ENCODE data around the gene KCNA5. TPM values are rescaled to one million over a fixed set of nuclear protein-coding genes. Genes with fewer than 3 reads are reported as not detected.

KCNA5 gene
- total RNA-seq, 4 donors from 2014 or later, result 0.84 to 3.7 (median 1.5) TPM

- H3K27me3 ChIP-seq, result peaks cover 0 to 21% of the 10 kb centered on the region in 2 donors
- no peak for DNase-seq (ENCODE audit: low spot score in 2 of 2)
- H3K9me3 ChIP-seq, result no peaks in the 10 kb centered on the region
- 62 to 73% methylated on average over 5 of the region's 5 CpGs for WGBS, 2 donors
- no peak overlapping the region for H3K27ac ChIP-seq
- TF ChIP-seq POLR2A (IDR thresholded peaks at IDR 0.05), result no peak
- no peak for TF ChIP-seq EP300 (IDR thresholded peaks at IDR 0.05)
- TF ChIP-seq CTCF (IDR thresholded peaks at IDR 0.05), result no peak
- H3K4me3 ChIP-seq, result no peak overlapping the region
- peaks cover 0 to 8% (median 0%) of the 10 kb centered on the region in 4 donors for H3K4me1 ChIP-seq
- H3K36me3 ChIP-seq, result no peaks in the 10 kb centered on the region
Observed at GRCh38 chr12:5040368-5040767, 3.3 kb upstream of the KCNA5 start.

- 55 to 63% methylated on average over 62 to 71 of the region's 71 CpGs for WGBS, 2 donors
- Histone ChIP-seq H3K9me3 (no peaks in the 10 kb centered on the region), H3K27me3 (peaks cover 0 to 21% of the 10 kb centered on the region in 2 donors), H3K4me3 (peak overlapping the region in 2 of 4 donors; percentile 9 to 33), H3K27ac (no peak overlapping the region), H3K4me1 (peaks cover 0 to 8% (median 0%) of the 10 kb centered on the region in 4 donors), H3K36me3 (no peaks in the 10 kb centered on the region)
- DNase-seq (ENCODE audit: low spot score in 2 of 2), result no peak
- TF ChIP-seq EP300 (IDR thresholded peaks at IDR 0.05) (no peak), CTCF (IDR thresholded peaks at IDR 0.05) (no peak)
Observed at GRCh38 chr12:5044420-5045295, 979 bp downstream of the KCNA5 start.

DNA sequence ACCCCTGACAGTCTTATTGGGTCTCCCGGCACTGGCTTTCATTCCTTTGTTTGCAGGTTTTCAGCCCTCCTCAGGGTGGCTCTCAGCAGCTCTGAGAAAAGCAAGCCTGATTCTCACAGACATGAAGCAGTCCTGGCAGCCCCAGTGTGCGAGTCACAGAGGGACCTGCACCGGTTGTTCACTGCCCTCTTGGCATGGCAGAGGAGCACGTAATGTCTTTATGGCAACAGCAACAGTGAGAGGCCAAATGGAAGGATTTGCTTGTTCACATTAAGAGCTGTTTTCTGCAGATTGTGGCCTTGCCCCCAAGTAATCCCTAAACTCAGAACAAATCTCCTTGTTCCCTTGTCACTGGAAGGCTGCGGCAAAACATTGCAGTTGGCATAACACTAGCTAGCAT is 3.4 kb downstream of the KCNA5 start:
- WGBS, 2 donors, result 33 to 62% methylated on average over 5 of the region's 5 CpGs
- no peak for TF ChIP-seq CTCF (IDR thresholded peaks at IDR 0.05)
- TF ChIP-seq POLR2A (IDR thresholded peaks at IDR 0.05), result no peak
- TF ChIP-seq EP300 (IDR thresholded peaks at IDR 0.05), result no peak
- H3K4me3 ChIP-seq, result no peak overlapping the region
- no peak overlapping the region for H3K27ac ChIP-seq
- DNase-seq (ENCODE audit: low spot score in 2 of 2), result no peak
- peaks cover 0 to 8% (median 0%) of the 10 kb centered on the region in 4 donors for H3K4me1 ChIP-seq
- H3K9me3 ChIP-seq, result no peaks in the 10 kb centered on the region
- no peaks in the 10 kb centered on the region for H3K36me3 ChIP-seq
- H3K27me3 ChIP-seq, result peaks cover 0 to 21% of the 10 kb centered on the region in 2 donors

DNA sequence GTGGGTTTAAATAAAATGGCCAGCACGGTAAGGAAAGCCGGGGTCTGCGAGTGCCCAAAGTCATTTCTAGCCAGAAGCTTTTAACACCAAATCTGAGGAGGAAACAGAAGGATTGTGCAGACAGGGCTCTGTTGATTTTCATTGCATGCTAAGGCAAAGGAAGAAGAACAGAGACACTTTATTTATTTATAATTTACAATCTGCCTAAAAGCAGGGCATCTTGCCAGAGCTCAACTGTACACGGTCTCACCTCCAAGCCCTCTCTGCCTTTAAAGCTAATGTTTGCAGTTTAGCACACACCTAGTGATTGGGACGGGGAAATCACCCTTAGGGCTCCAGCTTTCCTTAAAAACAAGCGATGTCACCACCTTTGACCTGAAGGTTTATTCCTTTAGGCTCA is 4.0 kb downstream of the KCNA5 start:
- H3K4me3 ChIP-seq, result no peak overlapping the region
- H3K4me1 ChIP-seq, result peaks cover 0 to 8% (median 0%) of the 10 kb centered on the region in 4 donors
- 35 to 44% methylated on average over 6 of the region's 6 CpGs for WGBS, 2 donors
- no peak overlapping the region for H3K27ac ChIP-seq
- no peak for DNase-seq (ENCODE audit: low spot score in 2 of 2)
- H3K9me3 ChIP-seq, result no peaks in the 10 kb centered on the region
- H3K27me3 ChIP-seq, result peaks cover 0 to 20% of the 10 kb centered on the region in 2 donors
- no peaks in the 10 kb centered on the region for H3K36me3 ChIP-seq
- no peak for TF ChIP-seq CTCF (IDR thresholded peaks at IDR 0.05)
- no peak for TF ChIP-seq EP300 (IDR thresholded peaks at IDR 0.05)
- TF ChIP-seq POLR2A (IDR thresholded peaks at IDR 0.05), result no peak

DNA sequence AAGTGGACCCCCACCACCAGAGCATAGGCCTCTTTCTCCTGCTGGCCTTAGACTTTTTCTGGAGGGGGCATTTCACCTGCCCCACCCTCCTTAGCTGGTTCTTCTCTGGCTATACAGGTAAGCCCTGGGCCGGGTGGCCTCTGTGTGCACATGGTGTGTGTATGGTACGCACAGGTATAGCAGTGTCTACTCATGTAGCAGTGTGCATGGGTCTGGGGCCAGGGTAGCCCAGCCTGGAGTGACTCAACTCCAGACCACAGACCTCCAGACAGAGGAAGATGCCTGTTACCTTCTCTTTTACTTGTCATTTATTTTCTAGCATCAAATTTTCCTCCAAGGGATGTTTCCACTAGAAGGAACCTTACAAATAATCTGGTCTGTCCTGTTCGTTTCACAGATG is 6.9 kb downstream of the KCNA5 start:
- DNase-seq (ENCODE audit: low spot score in 2 of 2), result no peak
- Histone ChIP-seq H3K4me1 (no peaks in the 10 kb centered on the region), H3K27ac (no peak overlapping the region), H3K36me3 (no peaks in the 10 kb centered on the region), H3K9me3 (no peaks in the 10 kb centered on the region), H3K27me3 (no peaks in the 10 kb centered on the region), H3K4me3 (no peak overlapping the region)
- no peak for TF ChIP-seq EP300 (IDR thresholded peaks at IDR 0.05)
- TF ChIP-seq CTCF (IDR thresholded peaks at IDR 0.05), result no peak
- TF ChIP-seq POLR2A (IDR thresholded peaks at IDR 0.05), result no peak
- 63 to 80% methylated on average over 3 of the region's 3 CpGs for WGBS, 2 donors

Data from tibial nerve (tissue), 4 donors.